ENCODE measurements around the gene TNK2. TPM values are rescaled to one million over a fixed set of nuclear protein-coding genes. Genes with fewer than 3 reads are reported as not detected.

Gene TNK2
- total RNA-seq, 2 experiments from 2014 or later = 43.6 to 92.1 TPM

GRCh38 chr3:195867631-195868335 lies 40.6 kb downstream of the TNK2 start:
- Histone ChIP-seq H3K9me2 (ENCODE audit: insufficient read depth, low read length) (no peaks in the 10 kb centered on the region), H3K36me3 (ENCODE audit: insufficient read depth, low read length) (peaks cover 17% of the 10 kb centered on the region; the same call in 1 of the 2 replicates), H3K9me3 (ENCODE audit: low read length) (no peaks in the 10 kb centered on the region), H3K79me2 (ENCODE audit: insufficient read depth, low read depth, low read length) (no peaks in the 10 kb centered on the region), H3K27ac (ENCODE audit: low read depth, low read length, poor library complexity, severe bottlenecking) (no peak overlapping the region), H3K4me1 (ENCODE audit: insufficient read depth, low read length, poor library complexity, severe bottlenecking) (no peaks in the 10 kb centered on the region), H3K4me2 (ENCODE audit: low read length) (no peak overlapping the region), H2AFZ (ENCODE audit: low read length) (no peak overlapping the region), H4K20me1 (ENCODE audit: insufficient read depth, low read length) (no peaks in the 10 kb centered on the region), H3K4me3 (ENCODE audit: low read depth, low read length, poor library complexity, severe bottlenecking) (no peak overlapping the region)
- POLR2A ChIA-PET = no interaction called here
- intact Hi-C loops (cut with micrococcal nuclease; ENCODE audit: unreplicated experiment) = no loop called here
- TF ChIP-seq EZH2phosphoT487 (IDR thresholded peaks at IDR 0.05; ENCODE audit: borderline replicate concordance, low read depth, low read length) = no peak
- TF ChIP-seq CTCF (conservative IDR thresholded peaks at IDR 0.05; ENCODE audit: low read length) = no peak
- CTCF ChIA-PET (ENCODE audit: unreplicated experiment) = no interaction called here
- DNase-seq (ENCODE audit: low spot score) = no peak
- no TSS peak for BruUV-seq (replicated peaks)

GRCh38 chr3:195866686-195867511 lies 41.5 kb downstream of the TNK2 start:
- Histone ChIP-seq H2AFZ (ENCODE audit: low read length) (no peak overlapping the region), H3K4me3 (ENCODE audit: low read depth, low read length, poor library complexity, severe bottlenecking) (no peak overlapping the region), H3K79me2 (ENCODE audit: insufficient read depth, low read depth, low read length) (no peaks in the 10 kb centered on the region), H3K4me1 (ENCODE audit: insufficient read depth, low read length, poor library complexity, severe bottlenecking) (no peaks in the 10 kb centered on the region), H3K4me2 (ENCODE audit: low read length) (no peak overlapping the region), H3K9me3 (ENCODE audit: low read length) (no peaks in the 10 kb centered on the region), H3K9me2 (ENCODE audit: insufficient read depth, low read length) (no peaks in the 10 kb centered on the region), H4K20me1 (ENCODE audit: insufficient read depth, low read length) (no peaks in the 10 kb centered on the region), H3K36me3 (ENCODE audit: insufficient read depth, low read length) (peaks cover 17% of the 10 kb centered on the region; the same call in 1 of the 2 replicates), H3K27ac (ENCODE audit: low read depth, low read length, poor library complexity, severe bottlenecking) (no peak overlapping the region)
- ChIA-PET CTCF (ENCODE audit: unreplicated experiment) (no interaction called here), POLR2A (no interaction called here)
- intact Hi-C loops (cut with micrococcal nuclease; ENCODE audit: unreplicated experiment) = no loop called here
- TF ChIP-seq EZH2phosphoT487 (IDR thresholded peaks at IDR 0.05; ENCODE audit: borderline replicate concordance, low read depth, low read length) (no peak), CTCF (conservative IDR thresholded peaks at IDR 0.05; ENCODE audit: low read length) (no peak)
- DNase-seq (ENCODE audit: low spot score) = no peak
- BruUV-seq (replicated peaks) = no TSS peak

- H3K79me2 ChIP-seq (ENCODE audit: insufficient read depth, low read depth, low read length) = no peaks in the 10 kb centered on the region
- no peak overlapping the region for H3K27ac ChIP-seq (ENCODE audit: low read depth, low read length, poor library complexity, severe bottlenecking)
- no peaks in the 10 kb centered on the region for H3K9me2 ChIP-seq (ENCODE audit: insufficient read depth, low read length)
- H4K20me1 ChIP-seq (ENCODE audit: insufficient read depth, low read length) = no peaks in the 10 kb centered on the region
- BruUV-seq (replicated peaks) = no TSS peak
- peaks cover 16% of the 10 kb centered on the region; the same call in 1 of the 2 replicates for H3K36me3 ChIP-seq (ENCODE audit: insufficient read depth, low read length)
- ChIA-PET POLR2A (no interaction called here), CTCF (ENCODE audit: unreplicated experiment) (no interaction called here)
- H3K4me1 ChIP-seq (ENCODE audit: insufficient read depth, low read length, poor library complexity, severe bottlenecking) = no peaks in the 10 kb centered on the region
- TF ChIP-seq EZH2phosphoT487 (IDR thresholded peaks at IDR 0.05; ENCODE audit: borderline replicate concordance, low read depth, low read length) (no peak), CTCF (conservative IDR thresholded peaks at IDR 0.05; ENCODE audit: low read length) (no peak)
- no peak overlapping the region for H3K4me3 ChIP-seq (ENCODE audit: low read depth, low read length, poor library complexity, severe bottlenecking)
- no peak overlapping the region for H2AFZ ChIP-seq (ENCODE audit: low read length)
- no peak for DNase-seq (ENCODE audit: low spot score)
- no peak overlapping the region for H3K4me2 ChIP-seq (ENCODE audit: low read length)
- no peaks in the 10 kb centered on the region for H3K9me3 ChIP-seq (ENCODE audit: low read length)
- intact Hi-C loops (cut with micrococcal nuclease; ENCODE audit: unreplicated experiment) = no loop called here
Measured at GRCh38 chr3:195865752-195866151, 42.6 kb downstream of the TNK2 start.

Data from OCI-LY7 (cell line).